B cell (primary cell): ENCODE data around the gene STAMBP. TPM values are rescaled to one million over a fixed set of nuclear protein-coding genes. Genes with fewer than 3 reads are reported as not detected.

Experiments
- ATAC-seq: fragments of 200-7000 bp; cut with Tn5 transposase; one replicate; pipeline ENCODE4 v1.10.0; 2021; ENCODE audit warnings: low read depth, mild to moderate bottlenecking, moderate number of reproducible peaks, moderate library complexity
- CTCF ChIA-PET: fragments of 350-600 bp; sonication (Branson Sonifier 250); formaldehyde crosslinking; loops from one replicate; lab custom pipeline; 2021; ENCODE audit warnings: antibody characterized with exemption, inconsistent platforms; lab: Charles Lee
- POLR2A ChIA-PET: fragments of 350-600 bp; sonication (Branson Sonifier 250); formaldehyde crosslinking; loops from one replicate; lab custom pipeline; 2021; ENCODE audit warnings: antibody characterized with exemption; lab: Charles Lee
- DNase-seq: peaks from one replicate; pipeline ENCODE4 v3.0.0; 2013
- H2AFZ ChIP-seq: 2 replicates; pipeline ENCODE4 v1.6.1; 2012; ENCODE audit warnings: mild to moderate bottlenecking, low read depth, low read length; ENCODE audit not compliant: insufficient read depth, poor library complexity, severe bottlenecking
- H3K27ac ChIP-seq, 2 donors: 1 replicate in 1 of 2; 2 replicates in 1 of 2; pipeline ENCODE4 v1.5.1; 2012 to 2013; ENCODE audit warnings: low read length in 2 of 2, mild to moderate bottlenecking in 2 of 2, moderate library complexity in 1 of 2
- H3K27me3 ChIP-seq, 4 experiments: fragments of 200-600 bp in 1 of 4; sonication (generic) in 1 of 4; replicated peaks in 1 of 4; 1 replicate in 2 of 4; 2 replicates in 2 of 4; pipeline versions ENCODE4 v1.6.1 to v1.7.0; 2013 to 2016; ENCODE audit warnings: low read length in 3 of 4, mild to moderate bottlenecking in 2 of 4, mixed read lengths in 1 of 4, moderate library complexity in 1 of 4; ENCODE audit not compliant: insufficient read depth in 4 of 4, control insufficient read depth in 3 of 4; ENCODE audit errors: control extremely low read depth in 1 of 4
- H3K36me3 ChIP-seq, 2 experiments: replicated peaks in 1 of 2; 1 replicate in 1 of 2; 2 replicates in 1 of 2; pipeline versions ENCODE4 v1.6.1 to v1.7.1; 2013; ENCODE audit warnings: low read length in 1 of 2; ENCODE audit not compliant: insufficient read depth in 2 of 2, control insufficient read depth in 1 of 2; ENCODE audit errors: control extremely low read depth in 1 of 2, extremely low read depth in 1 of 2
- H3K4me1 ChIP-seq, 2 donors: fragments of 200-600 bp in 1 of 2; sonication (generic) in 1 of 2; 1 replicate in 1 of 2; 2 replicates in 1 of 2; pipeline versions ENCODE4 v1.5.1 to v1.6.1; 2013 to 2017; ENCODE audit warnings: low read length in 2 of 2; ENCODE audit not compliant: control insufficient read depth in 2 of 2, insufficient read depth in 2 of 2
- H3K4me2 ChIP-seq: replicated peaks from 2 replicates; pipeline ENCODE3; 2012; ENCODE audit warnings: mild to moderate bottlenecking, low read depth, low read length; ENCODE audit not compliant: poor library complexity, severe bottlenecking
- H3K4me3 ChIP-seq, 5 experiments: fragments of 200-600 bp in 1 of 5; sonication (generic) in 1 of 5; 1 replicate in 3 of 5; 2 replicates in 2 of 5; pipeline versions ENCODE4 v1.5.1 to v1.7.0; 2011 to 2016; ENCODE audit warnings: low read length in 4 of 5, mild to moderate bottlenecking in 4 of 5, low read depth in 2 of 5, control low read depth in 1 of 5, moderate library complexity in 1 of 5; ENCODE audit not compliant: insufficient read depth in 1 of 5; ENCODE audit errors: control extremely low read depth in 1 of 5, extremely low read depth in 1 of 5
- H3K79me2 ChIP-seq: fragments of 200-600 bp; sonication (generic); one replicate; pipeline ENCODE4 v1.6.0; 2016; ENCODE audit warnings: low read length; ENCODE audit not compliant: control insufficient read depth, insufficient read depth
- H3K9ac ChIP-seq: fragments of 200-600 bp; sonication (generic); 2 replicates; pipeline ENCODE4 v1.6.1; 2017; ENCODE audit warnings: mild to moderate bottlenecking, low read length, moderate library complexity
- H3K9me3 ChIP-seq, 3 donors: one replicate each; pipeline versions ENCODE4 v1.6.1 to v1.7.1; 2013; ENCODE audit warnings: low read length in 2 of 3; ENCODE audit not compliant: control insufficient read depth in 2 of 3, insufficient read depth in 1 of 3; ENCODE audit errors: control extremely low read depth in 1 of 3
- H4K20me1 ChIP-seq: 2 replicates; pipeline ENCODE4 v1.6.0; 2012; ENCODE audit warnings: mild to moderate bottlenecking, low read length; ENCODE audit not compliant: insufficient read depth, control insufficient read depth, poor library complexity, severe bottlenecking
- H3K27ac Mint-ChIP-seq: one replicate; pipeline ENCODE4 v1.8.0; 2021; ENCODE audit warnings: mixed read lengths
- H3K27me3 Mint-ChIP-seq: one replicate; pipeline ENCODE4 v1.8.0; 2021; ENCODE audit warnings: mixed read lengths
- H3K4me1 Mint-ChIP-seq: one replicate; pipeline ENCODE4 v1.8.0; 2021; ENCODE audit warnings: mixed read lengths
- H3K4me3 Mint-ChIP-seq: one replicate; pipeline ENCODE4 v1.8.0; 2021; ENCODE audit warnings: mixed read lengths
- H3K9me3 Mint-ChIP-seq: one replicate; pipeline ENCODE4 v1.8.0; 2022; ENCODE audit warnings: mixed read lengths; ENCODE audit not compliant: insufficient read depth
- CTCF ChIP-seq: fragments of 200-600 bp; IDR thresholded peaks from one replicate; pipeline ENCODE4 v1.8.0; 2022; ENCODE audit warnings: antibody characterized with exemption, mild to moderate bottlenecking
- EZH2 ChIP-seq: IDR thresholded peaks from 2 replicates; pipeline ENCODE4 v1.6.1; 2012; ENCODE audit warnings: borderline replicate concordance, low read depth, mild to moderate bottlenecking, moderate library complexity, low read length; ENCODE audit not compliant: insufficient read depth, poor library complexity, severe bottlenecking
- WGBS: methylation state at CpG from one replicate; pipeline ENCODE4 v1.1.5; 2013; ENCODE audit warnings: missing lambda C conversion rate; ENCODE audit not compliant: insufficient coverage; 5-methylcytosine and 5-hydroxymethylcytosine counted together
- intact Hi-C: fragments of 100-400 bp; cut with micrococcal nuclease; formaldehyde crosslinking; loops from one replicate; pipeline ENCODE4 v1.10.0; 2022
- polyA plus RNA-seq: library from polyadenylated mRNA; depleted of rRNA; stranded (reverse); fragments of >200 nt; gene quantifications from 2 replicates; pipeline ENCODE4 v1.2.3, GENCODE V29; 2012
- total RNA-seq, 2 donors: library from RNA; stranded (reverse); fragments of 120-200 nt in 1 of 2; gene quantifications; 1 replicate in 1 of 2; 2 replicates in 1 of 2; pipeline versions ENCODE4 v1.2.3 to v1.2.4, GENCODE V29; 2013 to 2022

Gene STAMBP
- total and polyA plus RNA-seq, 2 donors (not counting 1 experiment from before 2014, with no cell fraction given) = 21.8 to 32.5 TPM

- no CpG with 5 or more reads among the region's 3 CpGs for WGBS
- H3K9me3 Mint-ChIP-seq = no peaks in the 10 kb centered on the region
- peaks cover 10 to 13% of the 10 kb centered on the region in 2 donors for H3K4me1 ChIP-seq
- no peak overlapping the region for H3K4me3 ChIP-seq
- ChIA-PET POLR2A (interaction anchor here (0.7 to 1.1 kb wide), 3 partner anchors 354 to 1592 kb away, joined by 3 read pairs; no protein-coding TSS in a partner anchor), CTCF (interaction anchor here (0.6 to 9.1 kb wide), 42 partner anchors 8 to 767 kb away, joined by 3 to 191 read pairs (median 4); partner anchors contain the start of genes BOLA3 and INO80B)
- intact Hi-C loops = loop anchor here (1.0 kb wide), 4 partner anchors 323 to 763 kb away; partner anchors contain the start of gene BOLA3
- H2AFZ ChIP-seq = no peak overlapping the region
- no peak overlapping the region for H3K27ac ChIP-seq
- ATAC-seq = no peak
- H3K27me3 Mint-ChIP-seq = no peaks in the 10 kb centered on the region
- peaks cover 23% of the 10 kb centered on the region for H3K4me1 Mint-ChIP-seq
- H3K79me2 ChIP-seq = peaks cover 20% of the 10 kb centered on the region
- no peak overlapping the region for H3K4me2 ChIP-seq
- no peak overlapping the region for H3K27ac Mint-ChIP-seq
- no peaks in the 10 kb centered on the region for H3K27me3 ChIP-seq
- no peak overlapping the region for H3K4me3 Mint-ChIP-seq
- no peaks in the 10 kb centered on the region for H3K36me3 ChIP-seq
- no peak overlapping the region for H3K9ac ChIP-seq
- H3K9me3 ChIP-seq = no peaks in the 10 kb centered on the region
- H4K20me1 ChIP-seq = no peaks in the 10 kb centered on the region
- DNase-seq = peak; percentile 76
- TF ChIP-seq CTCF = peak; percentile 95
- TF ChIP-seq EZH2 = no peak
These were observed 4.7 kb upstream of the STAMBP start for GRCh38 chr2:73823916-73824523.

GRCh38 chr2:73825408-73825807 is 3.4 kb upstream of the STAMBP start:
- Histone ChIP-seq H4K20me1 (no peaks in the 10 kb centered on the region), H3K79me2 (peaks cover 20% of the 10 kb centered on the region), H3K4me1 (peaks cover 19 to 23% of the 10 kb centered on the region in 2 donors), H3K36me3 (no peaks in the 10 kb centered on the region), H3K4me3 (no peak overlapping the region), H3K27me3 (no peaks in the 10 kb centered on the region), H3K27ac (no peak overlapping the region), H3K9ac (no peak overlapping the region), H3K9me3 (no peaks in the 10 kb centered on the region), H2AFZ (no peak overlapping the region), H3K4me2 (no peak overlapping the region)
- no peak for TF ChIP-seq CTCF
- no peak for TF ChIP-seq EZH2
- no peak for ATAC-seq
- no peak for DNase-seq
- no peak overlapping the region for H3K4me3 Mint-ChIP-seq
- H3K27me3 Mint-ChIP-seq = no peaks in the 10 kb centered on the region
- POLR2A ChIA-PET = no interaction called here
- H3K4me1 Mint-ChIP-seq = peaks cover 37% of the 10 kb centered on the region
- 98% methylated on average over 4 of the region's 4 CpGs for WGBS
- H3K27ac Mint-ChIP-seq = no peak overlapping the region
- CTCF ChIA-PET = interaction anchor here (0.7 to 9.1 kb wide), 10 partner anchors 14 to 762 kb away, joined by 3 to 191 read pairs (median 8); partner anchors contain the start of gene BOLA3
- H3K9me3 Mint-ChIP-seq = no peaks in the 10 kb centered on the region
- intact Hi-C loops = no loop called here
